ENCODE data around the gene SIRPG. TPM values are rescaled to one million over a fixed set of nuclear protein-coding genes. Genes with fewer than 3 reads are reported as not detected.
A peak's percentile ranks its signal among the peaks of the same experiment; 100 is the strongest.
"Not testable (repeated sequence)": the region's sequence is repeated elsewhere in the genome, so short reads cannot be mapped to it uniquely, and the experiment has no call there.

Gene SIRPG
- total RNA-seq, result under 1 TPM in 2 of 6 experiments, not detected in 4; 0.31 to 0.37 TPM
- long read RNA-seq, result 0 reads

DNA sequence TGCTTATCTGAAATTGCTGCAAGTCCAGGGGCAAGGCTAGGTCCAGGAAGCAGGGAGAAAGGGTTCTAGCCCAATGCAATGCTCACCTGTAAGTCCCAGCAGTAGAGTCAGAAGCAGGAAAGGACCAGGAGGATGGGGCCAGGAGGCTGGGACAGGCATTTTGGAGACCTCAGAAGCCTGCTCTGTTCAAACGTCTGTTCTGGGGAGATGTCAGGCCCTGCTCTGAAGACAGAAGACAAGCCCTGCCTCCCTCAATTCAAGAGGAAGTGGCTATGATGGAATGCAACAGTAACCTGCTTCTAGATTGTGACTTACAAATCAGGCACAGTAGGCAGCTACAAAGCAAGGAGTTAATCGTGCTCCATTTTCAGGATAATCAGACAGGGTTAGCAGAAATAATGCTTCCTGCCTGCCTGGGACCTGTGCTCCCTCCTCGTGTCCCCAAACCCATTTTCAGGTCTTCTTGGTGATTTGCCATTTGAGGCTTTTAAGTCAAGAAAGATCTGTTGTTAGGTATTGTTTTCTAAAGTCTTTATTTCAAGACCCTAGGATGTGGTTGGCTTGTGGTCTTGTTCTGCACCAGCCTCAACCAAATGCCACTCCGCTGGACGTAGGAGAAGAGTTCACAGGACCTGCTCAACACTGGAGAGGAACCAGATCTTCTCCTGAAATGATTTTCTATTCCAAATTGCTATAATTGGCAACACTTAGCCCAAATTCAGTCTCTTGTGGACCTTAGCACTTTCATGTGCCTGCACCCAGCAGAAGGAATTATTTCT is at the start of gene SIRPG:
TSS of gene SIRPG (minus strand) at position 224 of the 779 bp plus-strand sequence. CDS start at position 159, 65 bp downstream.
- H3K4me3 ChIP-seq, result no peak within 1 kb of the TSS
- H3K27me3 ChIP-seq, result no peaks in the 10 kb centered on the region
- ATAC-seq (peak in 1 of 4 donors; percentile 17), DNase-seq (no peak)
- no peaks in the 10 kb centered on the region for H3K36me3 ChIP-seq
- intact Hi-C loops (cut with DNase I), result no loop called here
- WGBS (ENCODE audit: insufficient coverage, low coverage, low lambda C conversion rate, missing lambda C conversion rate), result 29% methylated on average over 3 of the region's 5 CpGs
- no peaks in the 10 kb centered on the region for H3K9me3 ChIP-seq
- TF ChIP-seq POLR2A (IDR thresholded peaks at IDR 0.05), result no peak
- TF ChIP-seq, protein P1, sequence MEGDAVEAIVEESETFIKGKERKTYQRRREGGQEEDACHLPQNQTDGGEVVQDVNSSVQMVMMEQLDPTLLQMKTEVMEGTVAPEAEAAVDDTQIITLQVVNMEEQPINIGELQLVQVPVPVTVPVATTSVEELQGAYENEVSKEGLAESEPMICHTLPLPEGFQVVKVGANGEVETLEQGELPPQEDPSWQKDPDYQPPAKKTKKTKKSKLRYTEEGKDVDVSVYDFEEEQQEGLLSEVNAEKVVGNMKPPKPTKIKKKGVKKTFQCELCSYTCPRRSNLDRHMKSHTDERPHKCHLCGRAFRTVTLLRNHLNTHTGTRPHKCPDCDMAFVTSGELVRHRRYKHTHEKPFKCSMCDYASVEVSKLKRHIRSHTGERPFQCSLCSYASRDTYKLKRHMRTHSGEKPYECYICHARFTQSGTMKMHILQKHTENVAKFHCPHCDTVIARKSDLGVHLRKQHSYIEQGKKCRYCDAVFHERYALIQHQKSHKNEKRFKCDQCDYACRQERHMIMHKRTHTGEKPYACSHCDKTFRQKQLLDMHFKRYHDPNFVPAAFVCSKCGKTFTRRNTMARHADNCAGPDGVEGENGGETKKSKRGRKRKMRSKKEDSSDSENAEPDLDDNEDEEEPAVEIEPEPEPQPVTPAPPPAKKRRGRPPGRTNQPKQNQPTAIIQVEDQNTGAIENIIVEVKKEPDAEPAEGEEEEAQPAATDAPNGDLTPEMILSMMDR (IDR thresholded peaks at IDR 0.05), result no peak
- no peaks in the 10 kb centered on the region for H3K4me1 ChIP-seq
- no peak within 1 kb of the TSS for H3K27ac ChIP-seq

- H3K4me3 ChIP-seq; DNase-seq; H3K27me3 ChIP-seq; H3K4me1 ChIP-seq; H3K36me3 ChIP-seq; intact Hi-C loops (cut with DNase I); H3K27ac ChIP-seq; ATAC-seq; H3K9me3 ChIP-seq: not testable (repeated sequence)
- WGBS (ENCODE audit: insufficient coverage, low coverage, low lambda C conversion rate, missing lambda C conversion rate), result 77% methylated on average over 10 of the region's 13 CpGs
Observed at GRCh38 chr20:1706887-1707286, 49.3 kb upstream of the SIRPG start.

DNA sequence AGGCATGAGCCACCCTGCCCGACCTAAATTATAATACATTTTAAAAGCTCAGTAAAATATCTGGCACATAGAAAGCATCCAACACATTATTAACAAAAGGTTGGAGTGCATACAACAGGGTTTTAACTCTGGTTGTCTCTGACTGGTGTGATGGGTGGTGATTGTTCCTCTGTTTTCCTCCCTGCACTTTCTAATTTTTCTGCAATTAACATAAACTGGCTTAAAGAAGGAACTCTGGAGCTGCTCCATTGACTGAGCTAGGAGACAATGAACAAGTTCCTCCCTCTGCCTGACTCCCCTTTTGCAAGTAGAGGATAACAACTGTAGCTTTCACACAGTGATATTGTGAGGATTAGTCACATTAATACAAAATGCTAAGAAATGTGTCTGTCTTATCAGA is 48.5 kb upstream of the SIRPG start:
- Histone ChIP-seq H3K9me3 (no peaks in the 10 kb centered on the region), H3K27ac (no peak overlapping the region), H3K27me3 (no peaks in the 10 kb centered on the region), H3K4me3 (no peak overlapping the region), H3K36me3 (no peaks in the 10 kb centered on the region), H3K4me1 (no peaks in the 10 kb centered on the region)
- DNase-seq (no peak), ATAC-seq (no peak)
- intact Hi-C loops (cut with DNase I), result no loop called here
- WGBS (ENCODE audit: insufficient coverage, low coverage, low lambda C conversion rate, missing lambda C conversion rate), result 17% methylated on average over 1 of the region's 1 CpG
- TF ChIP-seq POLR2A (IDR thresholded peaks at IDR 0.05), result no peak
- TF ChIP-seq, protein P1 (IDR thresholded peaks at IDR 0.05), result no peak

DNA sequence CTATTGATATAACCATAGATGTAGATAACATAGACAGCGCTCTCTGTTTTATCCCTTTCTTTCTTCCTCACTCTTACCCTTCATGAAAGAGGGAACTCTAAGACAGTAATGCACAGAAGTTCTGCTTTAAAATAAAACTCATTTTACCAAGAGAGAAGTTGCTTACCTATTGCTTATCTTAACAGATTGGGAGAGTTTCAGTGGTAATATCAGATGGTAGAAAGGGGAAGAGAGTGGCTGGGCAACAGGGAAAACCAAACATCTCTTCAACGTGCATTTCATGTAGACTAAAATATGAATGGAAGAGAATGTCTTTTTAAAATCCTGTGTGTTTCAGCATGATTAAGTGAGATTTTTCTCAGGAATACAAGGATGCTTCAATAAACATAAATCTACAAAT is 45.3 kb upstream of the SIRPG start:
- no peak for ATAC-seq
- TF ChIP-seq, protein P1 (IDR thresholded peaks at IDR 0.05), result no peak

GRCh38 chr20:1702328-1702727 is 44.7 kb upstream of the SIRPG start:
- H3K4me3 ChIP-seq, result no peak overlapping the region
- H3K27me3 ChIP-seq, result no peaks in the 10 kb centered on the region
- DNase-seq (no peak), ATAC-seq (peak in 1 of 4 donors; percentile 27)
- no peaks in the 10 kb centered on the region for H3K9me3 ChIP-seq
- H3K4me1 ChIP-seq, result no peaks in the 10 kb centered on the region
- H3K27ac ChIP-seq, result no peak overlapping the region
- intact Hi-C loops (cut with DNase I), result no loop called here
- TF ChIP-seq POLR2A (IDR thresholded peaks at IDR 0.05), result no peak
- TF ChIP-seq, protein P1 (IDR thresholded peaks at IDR 0.05), result no peak
- no peaks in the 10 kb centered on the region for H3K36me3 ChIP-seq
- WGBS (ENCODE audit: insufficient coverage, low coverage, low lambda C conversion rate, missing lambda C conversion rate), result 56% methylated on average over 2 of the region's 2 CpGs

More for the DNA sequence above, 45.3 kb upstream of the SIRPG start:
- WGBS (ENCODE audit: insufficient coverage, low coverage, low lambda C conversion rate, missing lambda C conversion rate), result 46% methylated on average over 2 of the region's 2 CpGs
- Histone ChIP-seq H3K27me3 (no peaks in the 10 kb centered on the region), H3K27ac (no peak overlapping the region), H3K4me1 (no peaks in the 10 kb centered on the region), H3K36me3 (no peaks in the 10 kb centered on the region), H3K9me3 (no peaks in the 10 kb centered on the region), H3K4me3 (no peak overlapping the region)
- DNase-seq, result no peak
- intact Hi-C loops (cut with DNase I), result no loop called here
